Globus pallidus (tissue), 1 donor: ENCODE measurements around the gene CYB5R3.
A peak's percentile ranks its signal among the peaks of the same experiment; 100 is the strongest.

Experiments
- DNase-seq: peaks from one replicate; pipeline ENCODE4 v3.0.0-alpha.2; 2015; ENCODE audit warnings: low spot score

CYB5R3 gene

DNA sequence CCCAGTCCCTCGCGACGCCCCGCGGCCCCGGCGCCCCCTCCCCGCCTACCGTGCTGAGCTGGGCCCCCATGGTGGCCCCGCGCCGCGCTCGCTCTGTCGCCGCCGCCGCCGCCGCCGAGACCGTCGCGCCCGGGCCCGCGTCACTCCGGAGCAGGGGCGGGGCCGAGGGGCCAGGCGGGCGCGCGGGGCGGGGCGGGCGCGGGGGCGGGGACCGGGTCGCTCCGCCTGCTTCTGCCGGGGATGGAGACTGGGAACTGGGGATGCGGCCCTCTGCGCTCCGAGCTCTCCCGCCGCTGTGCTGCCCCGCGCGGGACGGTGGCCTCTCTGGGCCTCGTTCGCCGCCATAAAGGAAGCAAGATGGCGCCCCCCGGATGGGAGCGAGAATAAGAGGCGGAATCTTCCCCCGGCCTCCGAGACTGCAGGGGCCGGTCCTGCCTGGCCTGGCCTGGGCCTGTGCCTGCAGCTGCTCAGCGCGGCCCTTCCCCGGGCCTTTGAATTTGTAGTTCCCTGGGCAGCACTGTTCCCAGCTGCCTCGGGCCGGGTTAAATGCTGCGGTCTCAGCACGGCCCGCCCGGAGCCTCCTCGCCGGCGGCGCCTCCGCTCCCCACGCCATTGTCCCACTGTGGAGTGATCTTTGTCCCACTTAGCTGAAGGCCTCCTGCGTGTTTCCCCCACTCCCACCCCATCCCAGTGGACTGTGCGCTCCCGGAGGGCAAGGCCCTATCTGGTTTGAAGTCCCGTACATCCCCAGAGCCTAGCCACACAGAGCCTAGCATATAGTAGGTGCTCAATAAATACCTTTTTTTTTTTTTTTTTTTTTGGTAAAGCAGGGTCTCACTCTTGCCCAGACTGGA lies at the start of gene CYB5R3:
TSS of gene CYB5R3 (minus strand) at position 147 of the 854 bp plus-strand sequence. CDS start at position 70, 77 bp downstream.
- DNase-seq, result peak; percentile 76

DNA sequence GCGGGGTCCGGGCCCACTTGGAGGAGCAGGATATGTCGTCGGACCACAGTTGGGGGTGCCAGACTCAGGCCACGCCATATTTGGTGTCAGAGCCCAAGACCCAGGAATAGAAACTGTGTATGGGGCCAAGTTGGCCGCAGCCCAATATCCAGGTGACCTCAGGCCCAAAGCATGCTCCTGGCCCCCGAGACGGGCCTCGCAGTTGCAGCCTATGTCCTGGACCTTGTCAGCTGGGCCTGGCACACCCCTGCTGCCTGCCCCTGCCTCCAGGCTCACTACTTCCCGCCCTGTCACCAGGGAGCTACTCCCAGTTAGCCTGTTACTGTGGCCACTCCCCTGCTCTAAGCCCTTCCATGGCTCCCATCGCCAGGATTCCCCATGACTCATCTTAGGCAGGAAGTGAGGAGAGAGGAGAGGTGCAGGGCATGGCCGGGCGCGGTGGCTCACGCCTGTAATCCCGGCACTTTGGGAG lies 48.4 kb upstream of the CYB5R3 start:
- DNase-seq, result no peak

DNA sequence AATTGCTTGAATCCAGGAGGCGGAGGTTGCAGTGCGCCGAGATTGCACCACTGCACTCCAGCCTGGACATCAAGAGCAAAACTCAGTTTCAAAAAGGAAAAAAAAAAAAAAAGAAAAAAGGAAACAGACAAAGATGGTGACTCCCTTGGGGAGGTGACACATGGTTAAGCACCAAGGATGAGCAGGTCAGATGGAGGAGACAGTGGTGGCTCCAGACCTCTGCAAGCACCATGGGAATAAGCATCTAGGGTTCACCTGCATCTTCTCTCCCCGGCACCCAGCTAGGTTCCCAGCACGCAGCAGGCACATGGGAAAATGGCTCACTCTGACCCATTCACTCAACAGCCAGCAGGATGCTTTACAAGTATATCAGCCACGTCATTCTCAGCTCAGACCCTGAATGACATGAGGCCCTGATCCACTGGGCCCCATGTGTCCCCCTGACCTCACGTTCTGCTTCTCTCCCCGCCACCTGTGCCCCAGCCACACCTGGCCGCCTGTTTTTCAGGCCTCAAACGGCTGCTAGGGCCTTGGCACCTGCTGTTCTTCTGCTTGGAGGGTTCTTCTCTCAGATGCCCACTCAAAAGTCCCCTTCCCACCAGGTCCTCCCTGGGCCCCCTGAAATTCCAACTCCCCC lies 47.3 kb upstream of the CYB5R3 start:
- no peak for DNase-seq

DNA sequence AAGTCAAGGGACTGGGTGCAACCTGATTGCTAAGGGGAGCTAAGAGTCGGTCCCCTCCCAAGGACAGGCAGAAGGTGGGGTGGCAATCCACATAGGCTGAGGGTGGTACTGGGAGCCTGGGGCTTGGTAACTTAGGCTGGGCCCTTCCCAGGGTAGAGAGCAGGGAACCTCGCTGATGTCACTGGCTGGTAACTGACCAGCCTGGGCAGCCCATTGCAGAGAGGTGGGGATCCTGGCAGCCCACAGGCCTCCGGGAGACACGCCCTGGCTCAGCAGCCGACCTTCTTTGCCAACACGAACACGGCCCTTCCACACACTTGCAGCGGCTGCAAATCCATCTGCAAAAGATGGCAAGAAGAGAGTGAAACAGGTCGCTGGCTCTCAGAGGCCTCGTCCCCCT lies 46.1 kb upstream of the CYB5R3 start:
- peak; percentile 45 for DNase-seq

DNA sequence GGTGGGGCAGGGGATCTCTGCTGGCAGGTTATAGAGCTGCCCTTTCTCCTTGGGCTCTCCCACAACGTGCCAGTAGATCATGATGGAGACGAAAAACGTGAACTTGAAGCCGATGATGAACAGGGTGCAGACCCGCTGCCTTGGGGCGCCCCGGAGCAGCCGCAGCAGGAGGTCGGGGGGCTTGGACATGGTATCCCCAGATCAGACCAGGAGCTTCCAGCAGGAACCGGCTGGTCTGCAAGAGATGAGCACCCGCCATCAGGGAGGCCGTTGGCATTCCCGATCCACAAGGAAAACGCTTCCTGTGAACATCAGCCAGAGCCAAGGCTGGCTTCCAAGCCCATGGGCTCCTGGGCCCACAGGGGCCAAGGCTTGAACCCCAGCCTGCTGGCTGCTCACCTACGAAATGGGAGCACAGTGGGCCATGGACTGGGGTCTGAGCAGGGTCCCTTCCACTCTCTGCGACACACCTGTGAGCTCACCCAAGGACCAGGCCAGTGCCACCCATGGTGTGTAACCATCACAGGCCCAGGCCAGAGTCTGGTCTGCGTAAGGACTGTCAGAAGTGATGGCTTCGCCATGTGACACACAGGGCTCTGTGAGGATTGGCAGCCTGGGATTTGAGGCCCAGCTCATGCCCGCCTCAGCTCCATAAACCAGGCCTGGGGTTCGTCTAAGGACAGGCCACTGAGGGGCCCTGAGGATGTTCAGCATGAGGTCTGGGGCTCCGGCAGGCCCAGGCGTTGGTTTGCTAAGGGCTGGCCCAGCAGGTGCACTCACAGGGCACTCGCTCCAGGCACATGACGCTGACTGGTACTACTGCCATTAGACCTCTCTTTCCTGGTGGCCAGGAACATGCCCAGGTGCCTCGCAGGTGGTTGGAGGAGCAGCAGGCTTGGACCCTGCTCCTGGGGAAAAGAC lies 44.8 kb upstream of the CYB5R3 start:
- no peak for DNase-seq

DNA sequence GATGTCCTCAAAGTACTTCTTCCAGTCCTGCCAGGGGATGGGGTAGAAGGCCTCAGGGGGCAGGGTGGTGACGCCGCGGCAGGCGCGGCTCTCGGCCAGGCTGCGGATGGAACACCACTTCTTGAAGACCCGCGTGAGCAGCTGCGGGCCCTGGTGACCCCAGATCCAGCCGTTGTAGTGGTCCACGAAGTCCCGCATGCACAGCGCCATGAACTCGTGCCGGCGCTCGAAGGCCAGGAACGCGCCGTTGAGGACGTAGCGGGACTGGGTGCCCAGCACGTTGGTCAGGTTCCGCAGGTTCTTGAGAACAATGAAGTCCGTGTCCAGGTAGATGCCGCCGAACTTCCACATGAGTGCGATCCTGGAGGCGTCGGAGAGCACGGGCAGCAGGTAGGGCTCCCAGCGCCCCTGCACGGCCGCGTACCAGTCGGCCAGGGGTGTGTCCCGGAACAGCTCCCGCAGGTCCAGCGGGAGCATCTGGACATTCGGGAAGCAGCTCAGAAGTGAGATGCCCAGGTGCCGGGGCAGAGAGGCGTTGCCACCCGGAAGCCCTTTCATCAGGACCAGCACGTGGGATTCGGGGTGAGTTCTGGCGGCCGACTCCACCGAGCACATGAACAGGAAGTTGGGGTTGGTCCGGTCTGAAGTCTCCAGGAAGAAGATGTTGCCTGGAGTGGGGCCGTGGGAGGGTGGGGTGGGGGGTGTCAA lies 44.0 kb upstream of the CYB5R3 start:
- DNase-seq, result no peak

DNA sequence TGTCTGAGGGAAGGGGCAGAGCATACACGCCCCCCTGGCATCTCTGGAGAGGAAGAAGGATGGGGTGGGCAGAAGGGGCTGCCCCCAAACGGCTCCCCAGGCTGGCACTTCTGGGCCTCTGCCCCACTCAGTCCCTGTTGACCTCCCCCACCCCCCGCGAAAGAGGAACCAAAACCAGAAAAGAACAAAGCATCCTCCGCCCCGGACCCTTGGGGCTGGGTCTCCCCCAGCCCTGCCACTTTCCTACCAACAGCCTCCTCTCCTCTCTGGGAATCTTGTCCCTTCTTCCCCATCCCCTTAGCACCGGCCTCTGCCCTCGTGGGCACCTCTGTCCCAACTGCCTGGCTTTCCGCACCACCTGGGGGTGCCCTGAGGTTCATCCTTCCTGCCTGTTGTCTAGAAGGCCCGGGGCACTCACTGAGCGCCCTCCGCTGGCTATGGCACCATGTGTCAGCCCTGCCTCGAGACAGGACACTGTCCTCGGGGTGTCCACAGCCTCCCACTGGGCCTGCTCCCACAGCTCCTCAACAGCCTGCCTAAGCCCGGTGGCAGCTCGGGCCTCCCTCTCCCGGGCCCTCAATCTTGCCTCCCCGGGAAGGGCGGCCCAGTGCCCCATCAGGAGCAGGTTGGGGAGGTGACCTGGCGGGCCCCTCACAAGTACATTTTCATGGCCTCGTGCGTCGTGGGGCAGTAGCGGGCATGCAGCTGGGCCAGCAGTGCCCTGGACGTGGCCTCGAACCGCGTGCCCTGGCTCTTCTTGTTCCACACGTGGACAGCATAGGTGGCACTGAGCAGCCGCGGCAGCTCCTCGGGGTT lies 43.3 kb upstream of the CYB5R3 start:
- no peak for DNase-seq

DNA sequence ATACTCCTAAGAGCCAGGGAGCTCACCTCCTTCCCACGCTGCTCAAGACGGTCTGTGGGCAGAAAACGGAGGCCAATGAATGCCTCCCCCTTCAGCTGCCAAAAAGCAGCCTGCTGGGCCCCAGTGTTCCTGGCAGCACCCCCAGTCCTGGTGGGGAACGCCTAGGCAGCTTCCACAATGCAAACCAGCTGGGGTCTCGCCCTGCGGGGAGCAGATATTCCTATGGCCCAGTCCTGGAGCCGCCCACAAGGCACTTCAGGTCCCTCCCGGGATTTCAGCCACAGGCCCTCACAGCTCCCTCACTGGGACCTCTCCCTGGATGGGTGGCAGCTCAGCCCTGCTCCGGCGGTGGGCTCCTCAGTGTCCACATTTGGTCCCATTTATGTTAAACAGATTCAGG lies 42.2 kb upstream of the CYB5R3 start:
- DNase-seq, result no peak

DNA sequence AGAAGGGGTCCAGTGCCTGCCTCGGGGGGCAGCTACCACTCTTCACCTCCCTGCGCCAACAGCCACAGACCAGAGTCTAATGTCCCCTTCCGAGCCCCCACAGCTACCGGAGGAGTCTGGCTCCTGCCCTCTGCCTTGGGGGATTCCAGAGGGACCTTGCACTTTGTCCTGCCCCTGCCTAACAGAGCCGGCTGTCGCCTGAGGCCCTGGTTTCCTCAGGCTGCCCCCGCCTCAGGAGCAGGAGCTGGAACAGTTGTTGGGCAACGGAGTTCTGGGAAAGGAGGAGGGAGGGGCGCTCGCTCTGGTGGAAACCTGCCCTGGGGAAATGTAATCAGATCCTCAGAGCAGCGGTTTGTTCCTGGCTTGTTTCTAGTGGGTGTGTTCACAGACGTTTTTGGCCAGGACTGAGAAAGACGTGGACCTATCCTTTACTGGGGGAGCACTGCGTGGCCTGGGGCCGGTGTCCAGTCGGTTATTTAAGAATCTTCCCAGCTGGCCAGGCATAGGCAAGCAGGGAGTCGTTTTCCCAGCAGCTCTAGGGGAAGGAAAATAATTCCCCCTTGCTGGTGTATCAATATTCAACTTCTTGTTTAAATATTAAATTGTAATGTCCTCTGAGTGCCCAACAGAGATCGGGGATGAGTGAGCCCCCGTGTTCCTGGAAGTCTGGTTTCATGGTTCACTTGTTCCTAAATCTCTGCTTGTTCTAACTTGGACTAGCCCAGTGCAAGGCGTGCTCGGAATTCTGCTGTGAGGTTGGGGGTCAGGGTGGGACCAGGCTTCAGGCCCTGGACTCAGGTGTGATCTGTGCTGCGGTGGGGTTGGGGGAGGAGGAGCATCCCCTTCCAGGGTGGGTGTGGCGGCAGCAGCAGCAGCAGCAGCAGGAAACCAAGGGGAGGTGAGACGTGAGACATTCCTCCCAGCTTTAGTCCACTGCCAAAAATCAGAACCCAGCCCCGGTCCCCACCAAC lies 39.3 kb upstream of the CYB5R3 start:
- peak; percentile 35 for DNase-seq

DNA sequence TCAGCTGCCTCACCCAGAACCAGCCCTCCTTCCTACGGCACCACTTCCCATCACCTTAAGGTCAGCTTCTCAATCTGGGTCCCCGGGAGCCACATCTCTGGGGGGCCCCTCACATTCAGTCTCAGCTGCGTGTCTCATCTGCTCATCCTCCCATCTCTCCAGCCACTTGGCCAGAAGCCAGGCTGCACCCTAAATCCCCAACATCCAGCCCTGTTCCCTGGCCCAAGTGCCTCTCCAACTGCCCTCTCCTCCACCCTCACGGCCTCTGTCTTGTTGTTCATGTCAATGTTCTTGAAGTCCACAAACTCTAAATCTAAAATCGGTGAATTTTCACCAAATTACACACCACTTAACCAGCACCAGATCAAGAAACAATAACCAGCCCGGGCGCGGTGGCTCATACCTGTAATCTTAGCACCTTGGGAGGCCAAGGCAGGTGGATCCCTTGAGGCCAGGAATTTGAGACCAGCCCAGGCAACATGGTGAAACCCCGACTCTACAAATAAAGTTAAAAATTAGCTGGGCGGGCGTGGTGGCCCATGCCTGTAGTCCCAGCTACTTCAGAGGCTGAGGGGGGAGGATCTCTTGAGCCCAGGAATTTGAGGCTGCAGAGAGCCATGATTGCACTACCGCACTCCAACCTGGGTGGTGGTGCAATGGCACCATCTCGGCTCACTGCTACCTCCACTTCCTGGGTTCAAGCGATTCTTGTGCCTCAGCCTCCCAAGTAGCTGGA lies 37.7 kb upstream of the CYB5R3 start:
- DNase-seq, result no peak

DNA sequence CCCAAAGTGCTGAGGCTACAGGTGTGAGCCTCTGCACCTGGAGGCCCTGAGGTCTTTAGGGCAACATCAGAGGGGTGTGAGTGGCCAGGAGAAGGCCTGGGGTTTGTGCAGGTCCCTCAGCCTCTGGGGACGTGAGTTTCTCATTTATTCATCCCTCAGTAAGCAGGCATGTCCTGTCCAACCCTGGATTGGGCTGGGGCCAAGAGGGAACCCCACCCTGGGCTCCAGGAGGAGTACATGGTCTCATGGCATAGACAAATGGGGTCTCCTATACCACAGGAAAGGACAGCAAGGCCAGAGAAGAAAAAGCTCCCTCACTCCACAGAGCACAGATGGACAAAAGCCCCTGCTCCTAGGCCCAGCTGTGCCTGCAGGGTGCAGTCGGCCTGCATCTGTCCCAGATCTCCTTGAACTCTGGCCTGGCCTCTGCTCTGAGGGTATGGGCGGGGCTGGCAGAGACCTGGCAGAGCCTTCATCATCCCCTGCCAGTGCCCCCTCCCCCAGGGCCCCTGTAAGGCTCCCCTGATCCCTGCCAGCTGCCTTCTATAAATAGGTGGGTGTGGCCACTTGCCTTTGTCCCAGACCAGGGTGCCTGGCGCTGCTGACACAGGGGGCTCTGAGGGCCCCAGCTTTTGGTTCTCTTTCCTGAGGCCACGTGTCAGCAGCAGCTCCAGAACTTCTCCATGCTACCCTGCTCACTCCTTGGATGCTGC lies 36.9 kb upstream of the CYB5R3 start:
- DNase-seq, result no peak

DNA sequence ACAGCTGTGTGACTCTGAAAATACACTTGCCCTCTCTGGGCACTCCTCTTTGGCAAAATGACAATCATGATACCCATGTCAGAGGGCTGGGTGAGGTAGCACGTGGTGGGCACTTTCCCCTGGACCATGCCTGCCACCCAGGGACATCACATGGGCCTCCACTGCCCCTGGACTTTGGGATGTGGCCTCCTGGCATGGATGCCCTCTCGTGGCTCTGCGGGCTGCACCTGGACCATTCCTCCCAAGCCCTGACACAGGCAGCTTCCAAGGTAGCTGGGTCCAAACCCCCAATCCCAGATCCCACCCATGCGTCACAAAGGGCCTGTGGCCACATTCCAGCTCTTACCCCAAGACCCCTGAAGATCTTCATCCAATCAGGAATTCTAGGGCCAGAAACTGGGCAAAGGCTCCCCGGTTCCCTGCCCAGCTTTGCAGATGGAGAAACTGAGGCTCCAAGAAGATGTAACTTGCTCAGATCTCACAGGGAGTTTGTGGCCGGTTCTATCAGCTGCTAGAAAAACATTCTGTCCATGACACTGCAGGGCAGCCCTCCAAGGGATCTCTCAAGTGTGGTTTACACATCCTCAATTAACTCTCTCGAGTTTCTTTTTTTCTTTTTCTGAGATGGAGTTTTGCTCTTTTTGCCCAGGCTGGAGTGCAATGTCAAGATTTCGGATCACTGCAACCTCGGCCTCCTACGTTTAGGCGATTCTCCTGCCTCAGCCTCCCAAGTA lies 35.4 kb upstream of the CYB5R3 start:
- no peak for DNase-seq

DNA sequence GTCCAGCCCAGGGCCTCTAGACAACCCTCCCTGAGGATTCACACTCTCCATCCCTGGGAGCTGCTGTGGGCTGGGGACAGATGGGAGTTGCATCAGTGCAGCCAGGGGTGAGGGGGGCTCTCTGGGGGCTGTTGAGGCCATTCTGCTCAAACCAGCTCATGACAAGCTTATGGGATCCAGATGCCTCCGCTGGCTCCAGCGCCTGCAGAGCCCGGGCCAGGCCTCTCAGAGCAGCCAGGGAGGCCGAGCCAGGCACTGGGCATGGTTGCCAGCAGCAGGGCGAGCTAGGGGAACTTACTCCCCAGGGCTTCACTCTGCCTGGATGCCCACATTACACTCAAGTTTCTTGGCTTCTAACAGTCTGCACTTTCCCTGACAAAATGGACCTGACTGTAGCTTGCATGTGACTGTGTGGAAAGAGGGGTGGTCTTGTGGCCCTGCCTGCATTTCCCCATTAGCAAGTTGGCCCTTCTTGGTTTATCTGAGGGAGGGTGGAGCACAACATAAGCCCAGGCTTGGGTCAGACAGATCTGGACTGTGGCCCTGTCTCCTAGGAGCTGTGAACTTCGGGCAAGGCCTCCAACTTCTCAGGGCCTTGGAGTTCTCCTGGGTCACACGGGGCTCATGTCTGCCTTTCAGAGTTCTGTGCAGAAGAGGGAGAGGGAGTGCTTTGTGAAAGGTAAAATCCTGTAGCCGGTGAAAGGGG lies 34.5 kb upstream of the CYB5R3 start:
- peak; percentile 48 for DNase-seq

DNA sequence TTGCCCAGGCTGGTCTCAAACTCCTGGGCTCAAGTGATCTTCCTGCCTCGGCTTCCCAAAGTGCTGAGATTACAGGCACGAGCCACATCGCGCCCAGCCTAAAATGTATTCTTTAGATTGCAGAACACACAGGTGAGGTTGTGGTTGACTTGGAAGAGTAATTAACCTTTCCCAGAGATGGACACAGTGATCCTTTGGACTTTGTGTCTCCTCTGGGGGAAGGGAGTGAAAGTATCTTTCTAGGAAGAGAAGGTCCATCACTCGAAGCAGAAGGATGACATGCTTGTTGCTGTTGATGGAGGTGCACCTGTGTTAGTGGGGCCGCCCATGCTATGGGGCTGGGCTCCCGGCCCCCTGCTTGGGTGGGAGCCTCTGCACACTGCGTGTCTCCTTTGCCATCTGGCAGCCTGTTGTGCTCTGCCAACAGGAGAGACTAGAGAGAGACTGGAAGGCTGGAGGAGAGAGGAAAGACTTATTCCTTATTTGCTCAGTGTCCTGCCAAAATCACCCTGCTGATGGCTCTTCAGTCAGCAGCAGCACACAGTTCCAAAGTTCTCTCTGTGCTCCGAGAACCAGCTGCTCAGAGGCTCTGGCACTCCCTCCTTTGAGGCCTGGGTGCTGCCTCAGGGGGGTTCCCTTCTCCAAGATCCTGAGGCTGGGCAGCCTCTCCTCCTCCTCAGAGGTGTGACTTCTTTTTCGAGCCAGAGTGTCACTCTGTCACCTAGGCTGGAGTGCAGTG lies 33.1 kb upstream of the CYB5R3 start:
- no peak for DNase-seq

DNA sequence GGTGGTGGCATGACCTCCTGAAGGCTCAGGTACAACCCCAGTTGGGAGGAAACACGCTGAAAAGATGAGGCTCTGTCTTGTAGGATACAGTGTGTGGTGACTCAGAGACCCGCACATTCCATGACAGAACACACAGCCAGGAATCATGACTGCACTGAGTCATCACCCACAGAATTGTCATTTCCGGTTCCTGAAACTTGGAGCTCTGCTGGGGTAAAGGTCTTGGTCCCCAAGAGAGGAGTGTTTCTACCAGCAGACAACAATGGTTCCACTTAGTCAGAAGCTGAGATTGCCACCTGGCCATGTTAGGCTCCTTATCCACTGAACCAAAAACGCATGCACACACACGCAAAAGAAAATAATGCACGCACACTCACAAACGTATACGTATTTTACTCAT lies 31.5 kb upstream of the CYB5R3 start:
- DNase-seq, result no peak

DNA sequence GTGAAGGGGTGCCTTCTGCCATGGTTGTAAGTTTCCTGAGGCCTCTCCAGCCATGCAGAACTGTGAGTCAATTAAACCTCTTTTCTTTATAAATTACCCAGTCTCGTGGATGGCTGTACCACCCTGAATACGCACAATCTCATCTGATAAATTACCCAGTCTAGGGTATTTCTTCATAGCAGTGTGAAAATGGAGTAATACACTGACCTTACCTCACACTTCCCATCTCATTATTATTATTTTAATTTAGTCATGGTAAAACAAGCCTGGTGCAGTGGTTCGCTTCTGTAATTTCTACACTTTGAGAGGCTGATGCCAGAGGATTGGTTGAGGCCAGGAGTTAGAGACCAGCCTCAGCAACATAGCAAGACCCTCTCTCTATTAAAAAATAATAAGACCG lies 30.5 kb upstream of the CYB5R3 start:
- no peak for DNase-seq
